Mesendoderm (in vitro differentiated cells): ENCODE results near the gene SIAH1.

ENCODE experiments used
- DNase-seq: peaks from one replicate; pipeline ENCODE4 v3.0.0; 2013
- H2AK5ac ChIP-seq: 2 replicates; pipeline ENCODE4 v1.6.1; 2013; ENCODE audit warnings: low read length, inconsistent platforms
- H2BK120ac ChIP-seq: 2 replicates; pipeline ENCODE4 v1.6.1; 2013; ENCODE audit warnings: low read depth, mild to moderate bottlenecking, low read length, moderate library complexity, mixed read lengths
- H2BK15ac ChIP-seq: replicated peaks from 2 replicates; pipeline ENCODE4 v1.6.1; 2013; ENCODE audit warnings: low read depth, mild to moderate bottlenecking, moderate library complexity
- H2BK5ac ChIP-seq: 2 replicates; pipeline ENCODE4 v1.6.1; 2013; ENCODE audit warnings: low read length, inconsistent platforms
- H3K18ac ChIP-seq: 2 replicates; pipeline ENCODE4 v1.6.1; 2013; ENCODE audit warnings: mild to moderate bottlenecking, low read length, mixed read lengths
- H3K23ac ChIP-seq: one replicate; pipeline ENCODE4 v1.6.1; 2013; ENCODE audit warnings: low read length
- H3K27ac ChIP-seq: 2 replicates; pipeline ENCODE4 v1.5.1; 2013; ENCODE audit warnings: low read depth, mild to moderate bottlenecking, inconsistent platforms, low read length, moderate library complexity
- H3K27me3 ChIP-seq: 2 replicates; pipeline ENCODE4 v1.6.1; 2013; ENCODE audit warnings: low read length, control low read depth, mild to moderate bottlenecking, inconsistent platforms; ENCODE audit not compliant: insufficient read depth, poor library complexity
- H3K36me3 ChIP-seq: 2 replicates; pipeline ENCODE4 v1.6.1; 2013; ENCODE audit warnings: low read length, inconsistent platforms; ENCODE audit not compliant: control insufficient read depth, insufficient read depth
- H3K4ac ChIP-seq: one replicate; pipeline ENCODE4 v1.6.1; 2013; ENCODE audit warnings: low read depth, mild to moderate bottlenecking, low read length, moderate library complexity
- H3K4me1 ChIP-seq: 2 replicates; pipeline ENCODE4 v1.6.1; 2013; ENCODE audit warnings: low read depth, low read length, inconsistent platforms; ENCODE audit not compliant: control insufficient read depth
- H3K4me2 ChIP-seq: 2 replicates; pipeline ENCODE4 v1.6.1; 2013; ENCODE audit warnings: low read length
- H3K4me3 ChIP-seq: 2 replicates; pipeline ENCODE4 v1.5.1; 2013; ENCODE audit warnings: mild to moderate bottlenecking, low read length
- H3K56ac ChIP-seq: one replicate; pipeline ENCODE4 v1.6.1; 2013; ENCODE audit warnings: low read length
- H3K79me1 ChIP-seq: 2 replicates; pipeline ENCODE4 v1.6.1; 2013; ENCODE audit warnings: low read length, inconsistent platforms
- H3K79me2 ChIP-seq: 2 replicates; pipeline ENCODE4 v1.6.1; 2013; ENCODE audit warnings: mild to moderate bottlenecking, low read length; ENCODE audit not compliant: control insufficient read depth, insufficient read depth
- H3K9ac ChIP-seq: 2 replicates; pipeline ENCODE4 v1.6.1; 2013; ENCODE audit warnings: low read length, inconsistent platforms
- H4K5ac ChIP-seq: one replicate; pipeline ENCODE4 v1.6.1; 2013; ENCODE audit warnings: low read length
- H4K8ac ChIP-seq: one replicate; pipeline ENCODE4 v1.6.1; 2013; ENCODE audit warnings: low read depth, mild to moderate bottlenecking, control low read depth, low read length, moderate library complexity
- WGBS: extraction: QIAGEN DNeasy Blood & Tissue Kit; methylation state at CpG from one replicate; pipeline ENCODE4 v1.1.7; 2013; ENCODE audit warnings: low lambda C conversion rate, missing lambda C conversion rate; ENCODE audit not compliant: insufficient coverage; ENCODE audit errors: extremely low coverage; 5-methylcytosine and 5-hydroxymethylcytosine counted together

Gene SIAH1

GRCh38 chr16:48366165-48367093, 18.8 kb downstream of the SIAH1 start:
- peak overlapping the region; percentile 51 for H3K4me2 ChIP-seq
- peak overlapping the region; percentile 90 for H2BK120ac ChIP-seq
- peak overlapping the region; percentile 72 for H3K9ac ChIP-seq
- H2BK15ac ChIP-seq = no peak overlapping the region
- peak; percentile 93 for DNase-seq
- H3K23ac ChIP-seq = no peak overlapping the region
- WGBS = no CpG with 5 or more reads among the region's 21 CpGs
- H2AK5ac ChIP-seq = no peak overlapping the region
- no peaks in the 10 kb centered on the region for H3K36me3 ChIP-seq
- no peak overlapping the region for H2BK5ac ChIP-seq
- H3K27ac ChIP-seq = peak overlapping the region; percentile 68
- peak overlapping the region; percentile 56 for H3K4me3 ChIP-seq
- H3K4me1 ChIP-seq = peaks cover 7% of the 10 kb centered on the region
- H3K79me1 ChIP-seq = peaks cover 8% of the 10 kb centered on the region
- peak overlapping the region; percentile 7 for H4K8ac ChIP-seq
- H3K27me3 ChIP-seq = no peaks in the 10 kb centered on the region
- no peak overlapping the region for H3K4ac ChIP-seq
- no peak overlapping the region for H4K5ac ChIP-seq
- peak overlapping the region; percentile 84 for H3K56ac ChIP-seq
- H3K79me2 ChIP-seq = peaks cover 77% of the 10 kb centered on the region
- H3K18ac ChIP-seq = peak overlapping the region; percentile 32

- Histone ChIP-seq H2AK5ac (peak overlapping the region; percentile 31), H2BK15ac (no peak overlapping the region), H4K5ac (no peak overlapping the region), H3K27me3 (no peaks in the 10 kb centered on the region), H4K8ac (no peak overlapping the region), H3K4me1 (peaks cover 7% of the 10 kb centered on the region), H3K4ac (no peak overlapping the region), H3K23ac (peak overlapping the region; percentile 20), H3K79me2 (peaks cover 75% of the 10 kb centered on the region), H3K79me1 (peaks cover 9% of the 10 kb centered on the region), H3K4me2 (peak overlapping the region; percentile 97), H3K56ac (peak overlapping the region; percentile 96), H3K9ac (peak overlapping the region; percentile 90), H3K4me3 (peak overlapping the region; percentile 56), H2BK120ac (no peak overlapping the region), H3K18ac (peak overlapping the region; percentile 32), H2BK5ac (peak overlapping the region; percentile 58), H3K27ac (peak overlapping the region; percentile 84), H3K36me3 (no peaks in the 10 kb centered on the region)
- DNase-seq = peak; percentile 97
- no CpG with 5 or more reads among the region's 33 CpGs for WGBS
These were observed 19.5 kb downstream of the SIAH1 start for GRCh38 chr16:48365601-48366164.

GRCh38 chr16:48365025-48365600, 20.1 kb downstream of the SIAH1 start:
- peak overlapping the region; percentile 58 for H2BK5ac ChIP-seq
- no peak overlapping the region for H3K4ac ChIP-seq
- H3K36me3 ChIP-seq = no peaks in the 10 kb centered on the region
- WGBS = no CpG with 5 or more reads among the region's 15 CpGs
- H3K9ac ChIP-seq = peak overlapping the region; percentile 90
- no peak overlapping the region for H4K8ac ChIP-seq
- H3K27ac ChIP-seq = peak overlapping the region; percentile 84
- no peak overlapping the region for H2BK120ac ChIP-seq
- peak overlapping the region; percentile 20 for H3K23ac ChIP-seq
- H3K4me2 ChIP-seq = peak overlapping the region; percentile 97
- H3K27me3 ChIP-seq = no peaks in the 10 kb centered on the region
- no peak overlapping the region for H2BK15ac ChIP-seq
- no peak overlapping the region for H3K18ac ChIP-seq
- H3K4me3 ChIP-seq = peak overlapping the region; percentile 46
- H3K56ac ChIP-seq = peak overlapping the region; percentile 96
- peak overlapping the region; percentile 31 for H2AK5ac ChIP-seq
- H4K5ac ChIP-seq = no peak overlapping the region
- no peak for DNase-seq
- H3K79me1 ChIP-seq = peaks cover 9% of the 10 kb centered on the region
- H3K4me1 ChIP-seq = peaks cover 7% of the 10 kb centered on the region
- peaks cover 71% of the 10 kb centered on the region for H3K79me2 ChIP-seq

- Histone ChIP-seq H3K79me2 (peaks cover 53% of the 10 kb centered on the region), H3K18ac (no peak overlapping the region), H2BK5ac (no peak overlapping the region), H3K4me1 (peaks cover 7% of the 10 kb centered on the region), H3K79me1 (peaks cover 10% of the 10 kb centered on the region), H3K56ac (no peak overlapping the region), H4K8ac (no peak overlapping the region), H3K4ac (no peak overlapping the region), H3K23ac (no peak overlapping the region), H3K27me3 (no peaks in the 10 kb centered on the region), H4K5ac (no peak overlapping the region), H3K4me2 (no peak overlapping the region), H2AK5ac (no peak overlapping the region), H3K27ac (no peak overlapping the region), H2BK120ac (no peak overlapping the region), H3K4me3 (no peak overlapping the region), H3K36me3 (no peaks in the 10 kb centered on the region), H3K9ac (no peak overlapping the region), H2BK15ac (no peak overlapping the region)
- no CpG with 5 or more reads among the region's 12 CpGs for WGBS
- no peak for DNase-seq
These were observed 23.6 kb downstream of the SIAH1 start for GRCh38 chr16:48361540-48362144.

- Histone ChIP-seq H3K79me2 (peaks cover 51% of the 10 kb centered on the region), H3K27ac (no peak overlapping the region), H2BK120ac (no peak overlapping the region), H3K36me3 (no peaks in the 10 kb centered on the region), H2BK5ac (no peak overlapping the region), H3K56ac (no peak overlapping the region), H3K9ac (no peak overlapping the region), H3K4ac (no peak overlapping the region), H3K27me3 (no peaks in the 10 kb centered on the region), H3K4me2 (no peak overlapping the region), H3K79me1 (peaks cover 10% of the 10 kb centered on the region), H3K4me3 (no peak overlapping the region), H2AK5ac (no peak overlapping the region), H3K23ac (no peak overlapping the region), H3K4me1 (peaks cover 7% of the 10 kb centered on the region), H4K8ac (no peak overlapping the region), H4K5ac (no peak overlapping the region), H3K18ac (no peak overlapping the region), H2BK15ac (no peak overlapping the region)
- WGBS = 100% methylated on average over 3 of the region's 3 CpGs
- no peak for DNase-seq
These were observed 24.2 kb downstream of the SIAH1 start for GRCh38 chr16:48361012-48361411.
